HepG2 (cell line): ENCODE results near the gene MRS2. TPM values are rescaled to one million over a fixed set of nuclear protein-coding genes. Genes with fewer than 3 reads are reported as not detected.

Experiments used
- CHD2 ChIP-seq: IDR thresholded peaks from 2 replicates; pipeline ENCODE4 v1.6.1; 2011; ENCODE audit warnings: low read depth, low read length, improper control_type of control experiment
- DMAP1 ChIP-seq: IDR thresholded peaks from 2 replicates; pipeline ENCODE4 v1.6.1; 2016
- EP300 ChIP-seq, 3 experiments: sonication (generic) in 1 of 3; formaldehyde crosslinking in 1 of 3; IDR thresholded peaks; 2 replicates each; pipeline versions ENCODE4 v1.5.1 to v1.6.1; 2011 to 2020; ENCODE audit warnings: low read depth in 2 of 3, low read length in 2 of 3, borderline replicate concordance in 1 of 3, improper control_type of control experiment in 1 of 3, mild to moderate bottlenecking in 1 of 3, missing genetic modification reagents in 1 of 3, moderate library complexity in 1 of 3
- FOXM1 ChIP-seq: sonication (generic); formaldehyde crosslinking; IDR thresholded peaks from 2 replicates; pipeline ENCODE4 v1.5.0; 2020; ENCODE audit warnings: missing genetic modification reagents
- FOXP1 ChIP-seq, 2 experiments: fragments of 450-650 bp in 1 of 2; IDR thresholded peaks; 2 replicates each; pipeline ENCODE4 v1.6.1; 2017 to 2018; ENCODE audit warnings: antibody characterized with exemption in 1 of 2
- JUN ChIP-seq: sonication (generic); formaldehyde crosslinking; IDR thresholded peaks from 2 replicates; pipeline ENCODE4 v1.4.0; 2020; ENCODE audit warnings: mild to moderate bottlenecking, missing genetic modification reagents
- KDM6A ChIP-seq: IDR thresholded peaks from 2 replicates; pipeline ENCODE4 v1.6.1; 2016; ENCODE audit warnings: low read depth
- KLF12 ChIP-seq: sonication (generic); formaldehyde crosslinking; IDR thresholded peaks from 2 replicates; pipeline ENCODE4 v1.4.0; 2020; ENCODE audit warnings: missing genetic modification reagents, borderline replicate concordance
- MIXL1 ChIP-seq: IDR thresholded peaks from 2 replicates; pipeline ENCODE4 v1.6.1; 2016
- PCBP2 ChIP-seq: fragments of 200-400 bp; formaldehyde crosslinking; optimal IDR thresholded peaks from 2 replicates; pipeline ENCODE3; 2018; ENCODE audit warnings: low read length, low read depth; ENCODE audit not compliant: poor library complexity, severe bottlenecking
- RXRB ChIP-seq: IDR thresholded peaks from 2 replicates; pipeline ENCODE4 v1.6.1; 2016; ENCODE audit warnings: borderline replicate concordance, missing genetic modification reagents, missing compliant biosample characterization
- TAF15 ChIP-seq: fragments of 200-400 bp; formaldehyde crosslinking; IDR thresholded peaks from one replicate; pipeline ENCODE4 v1.6.1; 2018; ENCODE audit warnings: mild to moderate bottlenecking, low read depth, low read length; ENCODE audit not compliant: poor library complexity, severe bottlenecking
- TFAP4 ChIP-seq: sonication (generic); IDR thresholded peaks from 2 replicates; pipeline ENCODE4 v1.6.1; 2016; ENCODE audit warnings: low read depth, borderline replicate concordance
- THYN1 ChIP-seq: sonication (generic); formaldehyde crosslinking; IDR thresholded peaks from 2 replicates; pipeline ENCODE4 v1.8.1; 2023; ENCODE audit warnings: low read depth, mild to moderate bottlenecking, moderate library complexity, missing genetic modification reagents, borderline replicate concordance
- ZHX1 ChIP-seq: sonication (generic); formaldehyde crosslinking; IDR thresholded peaks from 2 replicates; pipeline ENCODE4 v1.8.1; 2022; ENCODE audit warnings: low read depth, mild to moderate bottlenecking, missing genetic modification reagents
- ZNF768 ChIP-seq: sonication (generic); formaldehyde crosslinking; IDR thresholded peaks from 2 replicates; pipeline ENCODE4 v1.4.0; 2020; ENCODE audit warnings: missing genetic modification reagents
- ZNF891 ChIP-seq: sonication (generic); formaldehyde crosslinking; IDR thresholded peaks from 2 replicates; pipeline ENCODE4 v1.5.0; 2020; ENCODE audit warnings: mild to moderate bottlenecking, missing genetic modification reagents
- ZSCAN29 ChIP-seq: sonication (generic); formaldehyde crosslinking; conservative IDR thresholded peaks from 2 replicates; pipeline ENCODE4 v1.4.0; 2020; ENCODE audit warnings: mild to moderate bottlenecking, missing genetic modification reagents
- polyA plus RNA-seq, 8 experiments: library from polyadenylated mRNA; depleted of rRNA in 3 of 8; stranded (reverse) in 7 of 8; unstranded in 1 of 8; fragments of >200 nt; fragmentation: Illumina TruSeq in 4 of 8; extraction: Trizol in 4 of 8; gene quantifications; 2 replicates each; pipeline versions ENCODE4 v1.2.1 to v1.2.3, GENCODE V29; 2011 to 2016; ENCODE audit warnings: low read depth in 4 of 8, missing spikeins in 1 of 8, mixed read lengths in 1 of 8; ENCODE audit not compliant: insufficient read depth in 1 of 8
- total RNA-seq, 5 experiments: library from RNA; depleted of rRNA; stranded (reverse); fragments of >200 nt; fragmentation: Illumina TruSeq; extraction: Trizol; gene quantifications; 2 replicates each; pipeline ENCODE4 v1.2.3, GENCODE V29; 2016; ENCODE audit warnings: low read depth in 1 of 5
- TF ChIP-seq, protein P1 (sequence below): IDR thresholded peaks from 2 replicates; pipeline ENCODE4 v1.4.0; 2020; ENCODE audit warnings: mild to moderate bottlenecking, missing genetic modification reagents
- TF ChIP-seq, protein P2 (sequence below): sonication (generic); formaldehyde crosslinking; IDR thresholded peaks from 2 replicates; pipeline ENCODE4 v1.5.0; 2020; ENCODE audit warnings: missing genetic modification reagents, mild to moderate bottlenecking, borderline replicate concordance

Gene MRS2
- total and polyA plus RNA-seq, 2 of the 13 experiments (the other 11 are each of a cell fraction or from before 2014, with no cell fraction given) = 31.1 to 83.8 TPM

GRCh38 chr6:24357336-24358218 is 45.2 kb upstream of the MRS2 start, which contains the start of gene DCDC2 (continued):
- TF ChIP-seq TFAP4 (0 out of 2 replicates have a peak, but pooled peaks have one; percentile 11), FOXP1 (IDR thresholded peaks at IDR 0.05) (no peak), FOXP1 (CRISPR knock-in tag; IDR thresholded peaks at IDR 0.05) (peak; percentile 30; the same call in 1 of the 2 replicates), MIXL1 (CRISPR knock-in tag) (peak; percentile 80; the same call in 1 of the 2 replicates), FOXM1 (CRISPR knock-in tag) (no peak), RXRB (peak; percentile 80), JUN (peak; percentile 69; the same call in 1 of the 2 replicates), PCBP2 (no peak), DMAP1 (peak; percentile 79), ZNF891 (peak; percentile 93), ZNF768 (CRISPR knock-in tag) (peak; percentile 76), KDM6A (CRISPR knock-in tag) (no peak; the same call in 1 of the 2 replicates), THYN1 (CRISPR knock-in tag) (no peak), TAF15 (no peak), EP300 (IDR thresholded peaks at IDR 0.05; ENCODE audit: low read depth in 2 of 2, low read length in 2 of 2) (0 out of 4 replicates have a peak, but pooled peaks of 1 of the 2 experiments have one; percentile 19), EP300 (CRISPR knock-in tag; IDR thresholded peaks at IDR 0.05; ENCODE audit: borderline replicate concordance) (peak; percentile 56; the same call in 1 of the 2 replicates), KLF12 (0 out of 2 replicates have a peak, but pooled peaks have one; percentile 23), ZSCAN29 (CRISPR knock-in tag) (no peak; the same call in 1 of the 2 replicates), ZHX1 (CRISPR knock-in tag) (peak; percentile 75; the same call in 1 of the 2 replicates), CHD2 (no peak)
- TF ChIP-seq, protein P1, sequence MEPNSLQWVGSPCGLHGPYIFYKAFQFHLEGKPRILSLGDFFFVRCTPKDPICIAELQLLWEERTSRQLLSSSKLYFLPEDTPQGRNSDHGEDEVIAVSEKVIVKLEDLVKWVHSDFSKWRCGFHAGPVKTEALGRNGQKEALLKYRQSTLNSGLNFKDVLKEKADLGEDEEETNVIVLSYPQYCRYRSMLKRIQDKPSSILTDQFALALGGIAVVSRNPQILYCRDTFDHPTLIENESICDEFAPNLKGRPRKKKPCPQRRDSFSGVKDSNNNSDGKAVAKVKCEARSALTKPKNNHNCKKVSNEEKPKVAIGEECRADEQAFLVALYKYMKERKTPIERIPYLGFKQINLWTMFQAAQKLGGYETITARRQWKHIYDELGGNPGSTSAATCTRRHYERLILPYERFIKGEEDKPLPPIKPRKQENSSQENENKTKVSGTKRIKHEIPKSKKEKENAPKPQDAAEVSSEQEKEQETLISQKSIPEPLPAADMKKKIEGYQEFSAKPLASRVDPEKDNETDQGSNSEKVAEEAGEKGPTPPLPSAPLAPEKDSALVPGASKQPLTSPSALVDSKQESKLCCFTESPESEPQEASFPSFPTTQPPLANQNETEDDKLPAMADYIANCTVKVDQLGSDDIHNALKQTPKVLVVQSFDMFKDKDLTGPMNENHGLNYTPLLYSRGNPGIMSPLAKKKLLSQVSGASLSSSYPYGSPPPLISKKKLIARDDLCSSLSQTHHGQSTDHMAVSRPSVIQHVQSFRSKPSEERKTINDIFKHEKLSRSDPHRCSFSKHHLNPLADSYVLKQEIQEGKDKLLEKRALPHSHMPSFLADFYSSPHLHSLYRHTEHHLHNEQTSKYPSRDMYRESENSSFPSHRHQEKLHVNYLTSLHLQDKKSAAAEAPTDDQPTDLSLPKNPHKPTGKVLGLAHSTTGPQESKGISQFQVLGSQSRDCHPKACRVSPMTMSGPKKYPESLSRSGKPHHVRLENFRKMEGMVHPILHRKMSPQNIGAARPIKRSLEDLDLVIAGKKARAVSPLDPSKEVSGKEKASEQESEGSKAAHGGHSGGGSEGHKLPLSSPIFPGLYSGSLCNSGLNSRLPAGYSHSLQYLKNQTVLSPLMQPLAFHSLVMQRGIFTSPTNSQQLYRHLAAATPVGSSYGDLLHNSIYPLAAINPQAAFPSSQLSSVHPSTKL = peak; percentile 71
- TF ChIP-seq, protein P2, sequence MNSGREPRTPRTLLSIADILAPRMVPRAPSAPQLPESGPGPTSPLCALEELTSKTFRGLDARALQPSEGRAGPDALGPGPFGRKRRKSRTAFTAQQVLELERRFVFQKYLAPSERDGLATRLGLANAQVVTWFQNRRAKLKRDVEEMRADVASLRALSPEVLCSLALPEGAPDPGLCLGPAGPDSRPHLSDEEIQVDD (CRISPR knock-in tag) = peak; percentile 95; the same call in 1 of the 2 replicates
